H9 (cell line): ENCODE results near the gene WIPF1. TPM values are rescaled to one million over a fixed set of nuclear protein-coding genes. Genes with fewer than 3 reads are reported as not detected.

Experiments
- DNase-seq: peaks from one replicate; pipeline ENCODE4 v3.0.0-alpha.2; 2017
- H2AFZ ChIP-seq: one replicate; pipeline ENCODE4 v1.6.1; 2013; ENCODE audit warnings: mild to moderate bottlenecking, low read length, control low read depth, moderate library complexity
- H2AK5ac ChIP-seq: 2 replicates; pipeline ENCODE4 v1.6.1; 2013; ENCODE audit warnings: low read length, control low read depth, mixed read lengths; ENCODE audit not compliant: insufficient read length
- H2BK120ac ChIP-seq: one replicate; pipeline ENCODE4 v1.6.1; 2013; ENCODE audit warnings: low read depth, mild to moderate bottlenecking, low read length, control low read depth, inconsistent platforms; ENCODE audit not compliant: poor library complexity, severe bottlenecking
- H2BK12ac ChIP-seq: 2 replicates; pipeline ENCODE4 v1.6.1; 2013; ENCODE audit warnings: low read length, control low read depth, mixed read lengths, low read depth; ENCODE audit not compliant: insufficient read length
- H2BK15ac ChIP-seq: 2 replicates; pipeline ENCODE4 v1.6.1; 2013; ENCODE audit warnings: low read depth, low read length, control low read depth
- H2BK20ac ChIP-seq: one replicate; pipeline ENCODE4 v1.6.1; 2013; ENCODE audit warnings: low read depth, mild to moderate bottlenecking, low read length, control low read depth, inconsistent platforms; ENCODE audit not compliant: poor library complexity, severe bottlenecking
- H2BK5ac ChIP-seq: 2 replicates; pipeline ENCODE4 v1.6.1; 2013; ENCODE audit warnings: low read length, control low read depth, mixed read lengths; ENCODE audit not compliant: insufficient read length
- H3K14ac ChIP-seq: 2 replicates; pipeline ENCODE4 v1.6.1; 2013; ENCODE audit warnings: low read length, control low read depth; ENCODE audit not compliant: insufficient read depth
- H3K18ac ChIP-seq: 2 replicates; pipeline ENCODE4 v1.6.1; 2013; ENCODE audit warnings: low read depth, mild to moderate bottlenecking, mixed read lengths, low read length, control low read depth; ENCODE audit not compliant: insufficient read length
- H3K23ac ChIP-seq: 2 replicates; pipeline ENCODE4 v1.6.1; 2013; ENCODE audit warnings: low read length, control low read depth, mixed read lengths, low read depth; ENCODE audit not compliant: insufficient read length
- H3K23me2 ChIP-seq: 2 replicates; pipeline ENCODE4 v1.6.1; 2013; ENCODE audit warnings: low read depth, mild to moderate bottlenecking, mixed read lengths, low read length, control low read depth; ENCODE audit not compliant: insufficient read length, poor library complexity, severe bottlenecking
- H3K27ac ChIP-seq: 2 replicates; pipeline ENCODE4 v1.5.1; 2013; ENCODE audit warnings: low read length, control low read depth, mixed read lengths, low read depth; ENCODE audit not compliant: insufficient read length
- H3K27me3 ChIP-seq: 2 replicates; pipeline ENCODE4 v1.6.1; 2013; ENCODE audit warnings: low read length, control low read depth, inconsistent platforms; ENCODE audit not compliant: insufficient read depth
- H3K4ac ChIP-seq: 2 replicates; pipeline ENCODE4 v1.6.1; 2013; ENCODE audit warnings: low read depth, mild to moderate bottlenecking, control low read depth, inconsistent platforms, low read length, moderate library complexity
- H3K4me1 ChIP-seq: 2 replicates; pipeline ENCODE4 v1.6.1; 2013; ENCODE audit warnings: low read length, control low read depth, inconsistent platforms; ENCODE audit not compliant: insufficient read depth
- H3K4me2 ChIP-seq: 2 replicates; pipeline ENCODE4 v1.6.1; 2013; ENCODE audit warnings: low read length, control low read depth, mixed read lengths; ENCODE audit not compliant: insufficient read length, insufficient read depth
- H3K56ac ChIP-seq: 2 replicates; pipeline ENCODE4 v1.6.1; 2013; ENCODE audit warnings: low read depth, mild to moderate bottlenecking, mixed read lengths, low read length, control low read depth; ENCODE audit not compliant: insufficient read length
- H3K79me1 ChIP-seq: 2 replicates; pipeline ENCODE4 v1.6.1; 2013; ENCODE audit warnings: low read depth, mild to moderate bottlenecking, moderate library complexity, low read length, control low read depth, inconsistent platforms; ENCODE audit not compliant: insufficient read depth, poor library complexity, severe bottlenecking
- H3K79me2 ChIP-seq: 2 replicates; pipeline ENCODE4 v1.6.1; 2013; ENCODE audit warnings: low read length, control low read depth, inconsistent platforms; ENCODE audit not compliant: insufficient read depth
- H3K9ac ChIP-seq: 2 replicates; pipeline ENCODE4 v1.6.1; 2013; ENCODE audit warnings: low read length, control low read depth, mixed read lengths; ENCODE audit not compliant: insufficient read length; ENCODE audit errors: extremely low read depth
- H3K9me3 ChIP-seq: one replicate; pipeline ENCODE4 v1.6.1; 2013; ENCODE audit warnings: low read depth, low read length, inconsistent platforms; ENCODE audit not compliant: control insufficient read depth
- H3T11ph ChIP-seq: one replicate; pipeline ENCODE4 v1.6.1; 2013; ENCODE audit warnings: mild to moderate bottlenecking, low read length, control low read depth, inconsistent platforms
- H4K20me1 ChIP-seq: one replicate; pipeline ENCODE4 v1.6.1; 2013; ENCODE audit not compliant: control insufficient read depth, insufficient read length, insufficient read depth
- H4K5ac ChIP-seq: 2 replicates; pipeline ENCODE4 v1.6.1; 2013; ENCODE audit warnings: low read depth, mild to moderate bottlenecking, mixed read lengths, low read length, control low read depth; ENCODE audit not compliant: insufficient read length
- H4K8ac ChIP-seq: replicated peaks from 2 replicates; pipeline ENCODE4 v1.6.1; 2013; ENCODE audit warnings: low read length, control low read depth, mixed read lengths, low read depth; ENCODE audit not compliant: insufficient read length
- H4K91ac ChIP-seq: 2 replicates; pipeline ENCODE4 v1.6.1; 2013; ENCODE audit warnings: low read depth, mild to moderate bottlenecking, moderate library complexity, mixed read lengths, low read length, control low read depth; ENCODE audit not compliant: insufficient read length
- H3K27ac Mint-ChIP-seq, 3 experiments: 2 replicates in 2 of 3; 3 replicates in 1 of 3; pipeline ENCODE4 v1.8.0; 2020 to 2021; ENCODE audit warnings: mixed read lengths in 3 of 3, mild to moderate bottlenecking in 1 of 3, moderate library complexity in 1 of 3
- H3K27me3 Mint-ChIP-seq: 2 replicates; pipeline ENCODE4 v1.8.0; 2021; ENCODE audit warnings: low read depth, mild to moderate bottlenecking, moderate library complexity, mixed read lengths
- H3K36me3 Mint-ChIP-seq, 3 experiments: 2 replicates in 2 of 3; 3 replicates in 1 of 3; pipeline ENCODE4 v1.8.0; 2020 to 2021; ENCODE audit warnings: low read depth in 3 of 3, mixed read lengths in 3 of 3; ENCODE audit not compliant: insufficient read depth in 1 of 3
- H3K4me1 Mint-ChIP-seq, 2 experiments: 2 replicates each; pipeline ENCODE4 v1.8.0; 2020; ENCODE audit warnings: mixed read lengths in 2 of 2
- H3K4me3 Mint-ChIP-seq, 2 experiments: 2 replicates in 1 of 2; 3 replicates in 1 of 2; pipeline ENCODE4 v1.8.0; 2020 to 2021; ENCODE audit warnings: mild to moderate bottlenecking in 2 of 2, mixed read lengths in 2 of 2, moderate library complexity in 1 of 2
- H3K9me3 Mint-ChIP-seq, 2 experiments: 2 replicates in 1 of 2; 3 replicates in 1 of 2; pipeline ENCODE4 v1.8.0; 2020; ENCODE audit warnings: mild to moderate bottlenecking in 2 of 2, mixed read lengths in 2 of 2, moderate library complexity in 1 of 2
- WGBS: extraction: QIAGEN DNeasy Blood & Tissue Kit; methylation state at CpG from one replicate; pipeline ENCODE4 v1.1.7; 2013; ENCODE audit warnings: missing lambda C conversion rate, low lambda C conversion rate, mixed read lengths; ENCODE audit not compliant: insufficient read length; ENCODE audit errors: extremely low coverage; 5-methylcytosine and 5-hydroxymethylcytosine counted together
- total RNA-seq: library from RNA; stranded (reverse); gene quantifications from 2 replicates; pipeline ENCODE4 v1.2.1, GENCODE V29; 2021
- TF ChIP-seq, protein P1 (sequence below): fragments of 200-600 bp; sonication (generic); conservative IDR thresholded peaks from 3 replicates; pipeline ENCODE4 v1.8.0; 2021; ENCODE audit warnings: antibody characterized with exemption, mild to moderate bottlenecking

WIPF1 gene
- total RNA-seq, 1 experiment from 2014 or later = 5.1 TPM

DNA sequence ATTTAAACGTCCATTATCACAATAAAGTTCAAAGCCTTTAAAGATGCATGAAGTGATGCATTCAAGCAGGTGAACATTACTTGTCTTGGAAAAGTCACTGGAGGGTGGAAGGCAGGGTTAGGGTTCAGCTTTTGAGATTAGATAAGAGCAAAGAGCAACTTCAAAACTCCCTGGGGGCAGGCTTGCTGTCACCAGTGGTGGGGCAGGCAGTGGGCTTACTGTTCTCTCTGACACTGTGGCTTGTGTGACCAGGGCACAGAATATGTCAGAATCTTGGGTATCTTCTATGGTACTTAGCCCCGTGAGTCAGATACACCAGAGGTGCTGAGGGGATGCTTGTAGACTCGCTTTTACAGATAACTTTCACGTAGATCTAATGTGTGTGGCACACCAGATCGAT lies 52.8 kb downstream of the WIPF1 start:
- peaks cover 0 to 1% of the 10 kb centered on the region in 2 experiments; a peak in 1 of 5 replicates for H3K9me3 Mint-ChIP-seq
- Histone ChIP-seq H2AFZ (no peak overlapping the region), H3K23ac (no peak overlapping the region)

More for the DNA sequence above, 52.8 kb downstream of the WIPF1 start:
- Histone ChIP-seq H3K79me2 (no peaks in the 10 kb centered on the region), H3K4ac (no peak overlapping the region), H3K14ac (no peak overlapping the region), H2BK5ac (no peak overlapping the region), H4K91ac (no peak overlapping the region), H3T11ph (no peak overlapping the region), H2BK15ac (no peak overlapping the region), H2BK20ac (no peak overlapping the region), H2BK12ac (no peak overlapping the region), H3K9ac (no peak overlapping the region), H3K9me3 (no peaks in the 10 kb centered on the region), H3K27me3 (no peaks in the 10 kb centered on the region), H3K4me2 (no peak overlapping the region), H3K4me1 (peaks cover 2% of the 10 kb centered on the region; the same call in 1 of the 2 replicates), H3K27ac (no peak overlapping the region), H3K18ac (no peak overlapping the region), H4K8ac (no peak overlapping the region), H3K56ac (no peak overlapping the region), H2AK5ac (no peak overlapping the region), H3K23me2 (no peaks in the 10 kb centered on the region), H2BK120ac (no peak overlapping the region), H4K5ac (no peak overlapping the region), H3K79me1 (no peaks in the 10 kb centered on the region), H4K20me1 (no peaks in the 10 kb centered on the region)
- peaks cover 8% of the 10 kb centered on the region for H3K27me3 Mint-ChIP-seq
- TF ChIP-seq, protein P1, sequence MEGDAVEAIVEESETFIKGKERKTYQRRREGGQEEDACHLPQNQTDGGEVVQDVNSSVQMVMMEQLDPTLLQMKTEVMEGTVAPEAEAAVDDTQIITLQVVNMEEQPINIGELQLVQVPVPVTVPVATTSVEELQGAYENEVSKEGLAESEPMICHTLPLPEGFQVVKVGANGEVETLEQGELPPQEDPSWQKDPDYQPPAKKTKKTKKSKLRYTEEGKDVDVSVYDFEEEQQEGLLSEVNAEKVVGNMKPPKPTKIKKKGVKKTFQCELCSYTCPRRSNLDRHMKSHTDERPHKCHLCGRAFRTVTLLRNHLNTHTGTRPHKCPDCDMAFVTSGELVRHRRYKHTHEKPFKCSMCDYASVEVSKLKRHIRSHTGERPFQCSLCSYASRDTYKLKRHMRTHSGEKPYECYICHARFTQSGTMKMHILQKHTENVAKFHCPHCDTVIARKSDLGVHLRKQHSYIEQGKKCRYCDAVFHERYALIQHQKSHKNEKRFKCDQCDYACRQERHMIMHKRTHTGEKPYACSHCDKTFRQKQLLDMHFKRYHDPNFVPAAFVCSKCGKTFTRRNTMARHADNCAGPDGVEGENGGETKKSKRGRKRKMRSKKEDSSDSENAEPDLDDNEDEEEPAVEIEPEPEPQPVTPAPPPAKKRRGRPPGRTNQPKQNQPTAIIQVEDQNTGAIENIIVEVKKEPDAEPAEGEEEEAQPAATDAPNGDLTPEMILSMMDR = no peak
- no peak overlapping the region for H3K4me3 Mint-ChIP-seq
- no peaks in the 10 kb centered on the region for H3K36me3 Mint-ChIP-seq
- no peak for DNase-seq
- no CpG with 5 or more reads among the region's 5 CpGs for WGBS
- no peak overlapping the region for H3K27ac Mint-ChIP-seq
- peaks cover 10 to 11% of the 10 kb centered on the region in 2 experiments for H3K4me1 Mint-ChIP-seq
